ENCODE results near the gene FAT3. TPM values are rescaled to one million over a fixed set of nuclear protein-coding genes. Genes with fewer than 3 reads are reported as not detected.

The FAT3 gene
- total RNA-seq (2.6 TPM), polyA plus RNA-seq (ENCODE audit: insufficient read depth, low read depth, low replicate concordance) (0.09 TPM)
- long read RNA-seq, donor 1 = 0 reads
- long read RNA-seq, donor 2 = 0 reads
- long read RNA-seq, donor 3 = 0 reads
- long read RNA-seq, donor 4 = 0 reads
- long read RNA-seq, donor 5 = 0 reads
- long read RNA-seq, donor 6 = 0 reads
- long read RNA-seq, donor 7 = 0 reads
- long read RNA-seq, donor 8 = 0 reads
- long read RNA-seq, donor 9 = 0 reads
- long read RNA-seq, donor 10 = 0 reads

DNA sequence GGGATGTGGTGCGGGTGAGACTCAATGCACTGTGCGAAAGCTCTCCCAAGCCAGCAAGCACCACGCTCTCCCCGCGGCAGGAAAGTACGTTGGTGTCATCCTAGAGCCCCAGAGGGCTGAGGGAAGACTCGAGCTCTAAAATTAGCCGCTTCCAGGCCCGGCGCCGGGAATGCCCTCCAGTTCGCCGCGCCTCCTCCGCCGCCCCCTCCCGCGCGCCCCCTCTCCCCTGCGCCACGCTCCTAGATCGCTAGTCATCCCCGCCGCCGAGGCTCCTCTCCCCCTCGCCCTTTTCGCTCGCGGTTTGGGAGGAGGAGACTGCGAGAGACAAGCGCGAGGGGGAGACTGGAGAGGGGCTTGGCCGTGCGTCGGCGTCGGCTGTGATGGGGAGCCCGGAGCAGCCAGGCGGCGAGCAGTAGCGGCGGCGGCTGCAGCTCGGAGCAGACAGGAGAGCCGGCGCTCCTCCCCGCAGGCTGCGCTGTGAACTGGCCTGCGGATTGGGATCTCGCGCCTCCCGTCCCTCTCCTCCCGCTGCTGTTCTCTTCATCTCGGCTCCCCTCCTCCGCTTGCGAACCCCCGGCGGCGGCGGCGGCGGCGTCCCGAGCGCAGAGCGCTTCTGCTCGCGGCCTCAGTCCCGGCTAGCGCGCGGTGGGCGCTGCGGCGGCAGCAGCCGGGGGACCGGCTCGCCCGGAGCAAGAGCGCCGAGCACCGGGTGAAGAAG is at the start of gene FAT3:
Gene FAT3, plus strand, starts transcription at position 412 of the 718 bp plus-strand sequence. CDS start 127,295 bp downstream, outside the sequence.
- TF ChIP-seq, protein P1, sequence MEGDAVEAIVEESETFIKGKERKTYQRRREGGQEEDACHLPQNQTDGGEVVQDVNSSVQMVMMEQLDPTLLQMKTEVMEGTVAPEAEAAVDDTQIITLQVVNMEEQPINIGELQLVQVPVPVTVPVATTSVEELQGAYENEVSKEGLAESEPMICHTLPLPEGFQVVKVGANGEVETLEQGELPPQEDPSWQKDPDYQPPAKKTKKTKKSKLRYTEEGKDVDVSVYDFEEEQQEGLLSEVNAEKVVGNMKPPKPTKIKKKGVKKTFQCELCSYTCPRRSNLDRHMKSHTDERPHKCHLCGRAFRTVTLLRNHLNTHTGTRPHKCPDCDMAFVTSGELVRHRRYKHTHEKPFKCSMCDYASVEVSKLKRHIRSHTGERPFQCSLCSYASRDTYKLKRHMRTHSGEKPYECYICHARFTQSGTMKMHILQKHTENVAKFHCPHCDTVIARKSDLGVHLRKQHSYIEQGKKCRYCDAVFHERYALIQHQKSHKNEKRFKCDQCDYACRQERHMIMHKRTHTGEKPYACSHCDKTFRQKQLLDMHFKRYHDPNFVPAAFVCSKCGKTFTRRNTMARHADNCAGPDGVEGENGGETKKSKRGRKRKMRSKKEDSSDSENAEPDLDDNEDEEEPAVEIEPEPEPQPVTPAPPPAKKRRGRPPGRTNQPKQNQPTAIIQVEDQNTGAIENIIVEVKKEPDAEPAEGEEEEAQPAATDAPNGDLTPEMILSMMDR (IDR thresholded peaks at IDR 0.05; ENCODE audit: borderline replicate concordance, extremely low read depth, insufficient read depth) = no peak
- Histone ChIP-seq H3K27ac (ENCODE audit: low read depth in 2 of 2, low read length in 2 of 2) (no peak within 1 kb of the TSS), H3K9ac (ENCODE audit: low read length in 3 of 3) (no peak within 1 kb of the TSS), H3K4me3 (ENCODE audit: low read length in 3 of 3) (peak within 1 kb of the TSS; percentile 29 to 45 (median 37)), H3K4me1 (ENCODE audit: control insufficient read depth in 2 of 3, insufficient read depth in 2 of 3, low read depth in 1 of 3, low read length in 3 of 3) (peaks cover 0 to 3% (median 0%) of the 10 kb centered on the region in 3 donors), H3K27me3 (ENCODE audit: control insufficient read depth, insufficient read depth, low read length) (no peaks in the 10 kb centered on the region), H3K9me3 (ENCODE audit: control insufficient read depth in 2 of 3, insufficient read depth in 1 of 3, low read length in 3 of 3) (no peaks in the 10 kb centered on the region), H3K36me3 (ENCODE audit: control insufficient read depth in 2 of 3, insufficient read depth in 3 of 3, low read length in 3 of 3) (no peaks in the 10 kb centered on the region)
- DNase-seq (peak; percentile 88 to 94 (median 89)), FAIRE-seq (no peak)
- intact Hi-C loops (cut with DNase I) = no loop called here

DNA sequence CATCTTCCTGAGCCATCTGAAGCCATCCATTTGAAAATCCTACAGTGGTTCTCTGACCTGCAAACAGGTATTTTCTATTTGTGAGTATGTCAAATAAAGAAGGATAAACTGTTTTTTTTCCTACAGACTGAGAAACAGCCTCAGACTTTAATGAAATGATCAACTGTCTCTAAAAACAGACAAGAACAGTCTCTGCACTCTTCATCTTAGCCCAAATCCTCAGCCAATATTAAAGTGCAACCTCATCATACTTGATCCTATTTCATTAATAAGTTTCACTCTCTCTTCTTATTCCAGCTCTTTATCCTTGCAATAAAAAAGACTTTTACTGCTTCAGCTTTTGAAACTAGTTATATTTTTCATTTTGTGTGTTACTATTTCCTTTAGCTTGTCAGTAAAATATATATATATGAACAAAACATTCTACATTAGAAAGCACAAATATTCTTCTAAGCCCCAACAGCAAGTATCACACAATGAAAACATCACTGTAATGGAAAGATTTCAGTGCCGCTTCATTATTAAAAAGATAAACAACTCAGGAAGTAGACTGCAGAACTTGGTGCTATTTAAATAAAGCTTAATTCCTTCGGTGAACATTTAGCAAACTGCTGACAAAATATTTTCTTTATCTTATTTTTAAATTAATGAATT is 45.5 kb upstream of the FAT3 start:
- Histone ChIP-seq H3K4me1 (ENCODE audit: control insufficient read depth in 2 of 3, insufficient read depth in 2 of 3, low read depth in 1 of 3, low read length in 3 of 3) (no peaks in the 10 kb centered on the region), H3K27me3 (ENCODE audit: control insufficient read depth, insufficient read depth, low read length) (no peaks in the 10 kb centered on the region), H3K9ac (ENCODE audit: low read length in 3 of 3) (no peak overlapping the region), H3K36me3 (ENCODE audit: control insufficient read depth in 2 of 3, insufficient read depth in 3 of 3, low read length in 3 of 3) (no peaks in the 10 kb centered on the region), H3K4me3 (ENCODE audit: low read length in 3 of 3) (no peak overlapping the region), H3K9me3 (ENCODE audit: control insufficient read depth in 2 of 3, insufficient read depth in 1 of 3, low read length in 3 of 3) (no peaks in the 10 kb centered on the region), H3K27ac (ENCODE audit: low read depth in 2 of 2, low read length in 2 of 2) (no peak overlapping the region)
- intact Hi-C loops (cut with DNase I) = no loop called here
- TF ChIP-seq, protein P1 (IDR thresholded peaks at IDR 0.05; ENCODE audit: borderline replicate concordance, extremely low read depth, insufficient read depth) = no peak
- FAIRE-seq (no peak), DNase-seq (no peak)

DNA sequence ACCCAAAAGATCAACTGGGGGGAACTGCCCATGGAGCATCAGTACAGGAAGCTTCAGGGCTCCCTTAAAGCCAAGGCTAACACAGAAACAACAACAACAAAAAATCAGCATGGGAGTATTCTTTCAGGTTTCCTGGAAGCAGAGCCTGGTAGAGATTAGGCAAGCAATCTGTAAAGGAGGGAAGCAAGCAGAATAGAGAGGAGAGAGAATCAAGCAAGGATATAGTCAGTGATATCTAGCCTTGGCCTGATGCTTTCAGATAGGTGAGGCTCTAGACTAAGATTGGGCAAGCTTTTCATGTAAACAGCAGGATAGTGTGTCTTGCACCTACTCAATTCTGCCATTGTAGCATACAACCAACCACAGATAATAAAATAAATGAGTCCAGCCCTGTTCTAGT is 44.4 kb upstream of the FAT3 start:
- intact Hi-C loops (cut with DNase I) = no loop called here
- H3K27ac ChIP-seq (ENCODE audit: low read depth in 2 of 2, low read length in 2 of 2) = no peak overlapping the region
- H3K9ac ChIP-seq (ENCODE audit: low read length in 3 of 3) = no peak overlapping the region
- no peak for DNase-seq
- no peaks in the 10 kb centered on the region for H3K4me1 ChIP-seq (ENCODE audit: control insufficient read depth in 2 of 3, insufficient read depth in 2 of 3, low read depth in 1 of 3, low read length in 3 of 3)
- H3K27me3 ChIP-seq (ENCODE audit: control insufficient read depth, insufficient read depth, low read length) = no peaks in the 10 kb centered on the region
- H3K36me3 ChIP-seq (ENCODE audit: control insufficient read depth in 2 of 3, insufficient read depth in 3 of 3, low read length in 3 of 3) = no peaks in the 10 kb centered on the region
- H3K9me3 ChIP-seq (ENCODE audit: control insufficient read depth in 2 of 3, insufficient read depth in 1 of 3, low read length in 3 of 3) = no peaks in the 10 kb centered on the region
- H3K4me3 ChIP-seq (ENCODE audit: low read length in 3 of 3) = no peak overlapping the region
- TF ChIP-seq, protein P1 (IDR thresholded peaks at IDR 0.05; ENCODE audit: borderline replicate concordance, extremely low read depth, insufficient read depth) = no peak
- no peak for FAIRE-seq
